ENCODE results near the gene BTBD8. TPM values are rescaled to one million over a fixed set of nuclear protein-coding genes. Genes with fewer than 3 reads are reported as not detected.

BTBD8 gene
- polyA plus RNA-seq, 5 donors: 4.1 to 14.1 (median 9.8) TPM

DNA sequence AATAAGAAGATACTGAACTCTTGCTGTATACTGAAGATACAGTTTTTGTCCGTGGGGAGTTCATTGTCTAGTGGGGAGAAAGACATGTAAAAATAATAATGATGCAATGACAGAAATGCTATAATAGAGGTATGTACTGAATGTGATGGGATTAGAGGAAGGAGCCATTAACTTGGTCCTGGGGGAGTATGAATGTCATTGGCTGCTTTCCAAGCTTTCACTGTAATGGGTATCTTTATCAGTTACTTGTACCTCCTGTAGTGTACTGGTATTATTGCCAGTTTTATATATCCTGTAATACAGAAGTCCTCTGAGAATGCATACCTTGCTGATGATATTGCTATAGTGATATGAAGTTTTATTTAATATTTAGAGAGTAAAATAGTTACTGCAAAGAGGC lies 7.4 kb downstream of the BTBD8 start:
- no peak for DNase-seq

- DNase-seq: no peak
Observed at GRCh38 chr1:92091625-92092024, 11.5 kb downstream of the BTBD8 start.

DNA sequence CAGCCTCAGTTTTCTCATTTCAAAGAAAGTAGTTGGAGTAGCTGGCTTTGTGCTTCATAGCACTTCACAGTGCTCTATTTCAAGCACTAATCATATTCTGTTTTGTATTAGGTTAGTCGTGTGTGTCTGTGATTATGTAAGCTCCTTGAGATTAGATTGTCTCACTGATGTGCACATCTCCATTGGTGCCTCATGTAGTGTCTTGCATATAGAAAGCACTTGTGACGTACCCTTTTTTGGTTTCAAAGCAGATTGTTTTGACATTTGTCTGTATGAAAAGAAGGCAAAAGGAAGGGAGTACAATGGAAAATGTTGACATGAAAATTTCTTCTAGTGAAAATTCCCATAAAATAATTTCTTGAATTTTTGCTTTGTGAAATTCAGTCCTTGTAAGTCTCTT lies 13.9 kb downstream of the BTBD8 start:
- DNase-seq: no peak

DNA sequence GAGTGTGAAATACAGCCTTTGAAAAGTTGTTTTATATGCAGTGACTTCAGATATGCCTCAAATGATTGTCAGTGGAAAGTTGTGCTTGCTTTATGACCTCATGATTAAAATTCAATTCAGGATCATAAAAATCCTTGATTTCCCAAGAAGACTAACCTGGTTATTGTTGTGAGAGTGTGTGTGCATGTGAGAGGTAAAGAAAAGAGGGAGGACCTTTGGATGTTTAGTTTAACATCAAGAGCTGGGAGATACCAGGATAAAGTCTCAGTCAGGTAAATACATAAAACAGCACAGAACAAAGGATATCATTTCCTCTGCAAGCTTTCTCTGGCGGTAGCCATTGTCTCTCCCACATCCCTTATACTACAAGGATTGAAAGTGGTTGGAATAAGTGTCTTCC lies 14.4 kb downstream of the BTBD8 start:
- DNase-seq: no peak

DNA sequence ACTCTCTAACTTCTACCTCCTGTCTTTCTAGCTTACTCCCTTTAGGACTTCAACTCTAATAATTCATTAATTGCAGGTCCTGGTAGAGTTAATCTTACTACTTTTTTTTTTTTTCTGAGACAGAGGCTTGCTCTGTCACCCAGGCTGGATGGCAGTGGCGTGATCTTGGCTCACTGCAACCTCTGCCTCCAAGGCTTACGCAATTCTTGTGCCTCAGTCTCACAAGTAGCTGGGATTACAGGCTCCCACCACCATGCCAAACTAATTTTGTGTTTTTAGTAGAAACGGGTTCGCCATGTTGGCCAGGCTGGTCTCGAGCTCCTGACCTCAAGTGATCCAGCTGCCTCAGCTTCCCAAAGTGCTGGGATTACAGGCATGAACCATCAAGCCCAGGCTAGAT lies 15.7 kb downstream of the BTBD8 start:
- DNase-seq: no peak

- DNase-seq: no peak
Observed at GRCh38 chr1:92096317-92096716, 16.2 kb downstream of the BTBD8 start.

DNA sequence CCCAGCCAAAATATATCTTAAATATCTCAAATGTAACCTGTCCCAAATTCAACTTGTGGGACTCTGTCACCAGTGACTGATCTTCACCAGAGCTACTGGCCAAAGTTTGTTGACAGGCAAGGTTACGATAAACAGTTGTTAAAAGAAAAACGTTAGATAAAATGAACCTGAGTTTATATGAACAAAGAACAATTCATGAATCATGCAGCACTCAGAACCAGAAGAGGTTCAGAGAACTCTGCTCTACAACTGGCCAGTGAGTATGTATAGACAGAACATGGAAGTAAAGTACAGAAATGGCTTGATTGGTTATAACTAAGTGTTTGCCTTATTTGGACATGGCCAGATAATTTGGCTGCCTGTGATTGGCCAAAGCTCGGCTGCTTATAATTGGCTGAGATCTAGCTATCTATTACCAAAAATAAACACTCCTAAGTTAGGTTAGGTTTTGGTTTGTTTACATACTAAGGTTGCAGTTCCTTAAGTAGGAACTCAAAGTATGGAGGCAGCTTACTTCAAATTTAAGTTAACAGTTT lies 25.5 kb downstream of the BTBD8 start:
- DNase-seq: no peak

- DNase-seq: no peak
Observed at GRCh38 chr1:92108631-92109030, 28.5 kb downstream of the BTBD8 start.

- DNase-seq: no peak
Observed at GRCh38 chr1:92117526-92117925, 37.4 kb downstream of the BTBD8 start.

DNA sequence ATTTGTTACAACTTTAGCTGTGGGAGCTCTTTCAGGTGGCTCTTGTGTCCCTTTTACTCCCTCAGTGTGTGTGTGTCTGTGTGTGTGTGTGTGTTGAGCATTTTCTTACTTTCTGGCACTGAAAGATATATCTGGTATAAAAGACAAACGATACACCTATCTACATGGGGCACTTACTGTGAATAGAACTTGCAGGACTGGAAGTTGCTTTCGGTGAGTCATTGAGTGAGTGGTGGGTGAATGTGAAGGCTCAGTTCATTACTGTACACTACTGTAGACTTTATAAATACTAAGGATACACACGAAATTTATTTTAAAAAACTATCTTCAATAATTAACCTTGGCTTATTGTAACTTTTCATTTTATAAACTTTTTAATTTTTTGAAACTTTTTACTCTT lies 38.7 kb downstream of the BTBD8 start:
- DNase-seq: no peak

DNA sequence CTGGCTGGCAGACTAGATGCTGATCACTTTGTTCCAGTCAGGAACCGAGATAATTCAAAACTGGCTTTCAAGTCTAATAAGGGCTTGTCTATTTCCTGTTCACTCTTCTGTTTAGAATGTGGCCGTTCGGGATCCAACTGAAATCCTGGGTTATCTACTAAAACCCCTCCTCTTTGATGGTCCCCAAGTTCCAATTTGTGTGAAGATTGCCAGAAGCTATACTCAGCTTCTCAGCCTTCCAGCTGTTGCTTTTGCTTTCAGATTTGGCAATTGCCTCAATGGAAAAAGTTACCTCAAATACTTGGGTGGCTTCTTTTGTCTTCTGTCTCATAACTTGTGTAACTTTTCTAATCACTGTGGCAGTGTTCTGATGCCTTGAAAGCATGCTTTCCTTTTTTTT lies 43.7 kb downstream of the BTBD8 start:
- no peak for DNase-seq

GRCh38 chr1:92125204-92125603 lies 45.1 kb downstream of the BTBD8 start:
- DNase-seq: no peak

GRCh38 chr1:92126088-92126487 lies 45.9 kb downstream of the BTBD8 start:
- no peak for DNase-seq

DNA sequence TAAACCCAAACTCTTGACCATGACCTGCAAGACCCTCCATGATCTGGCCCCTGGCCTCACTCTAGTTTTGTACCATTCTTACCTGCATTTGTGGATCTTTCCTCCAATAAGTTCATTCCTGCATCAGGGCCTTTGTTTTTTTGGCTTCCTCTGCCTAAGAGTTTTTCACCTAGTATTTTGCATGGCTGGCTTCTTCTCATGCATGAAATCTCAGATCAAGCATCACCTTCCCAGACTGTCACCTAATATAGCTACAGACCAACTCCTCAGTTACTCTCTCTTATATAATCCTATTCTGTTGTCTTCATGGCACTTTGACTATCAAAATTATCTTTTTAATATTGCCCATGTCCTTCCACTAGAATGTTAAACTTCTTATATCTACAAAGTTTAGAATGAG lies 54.2 kb downstream of the BTBD8 start:
- no peak for DNase-seq

DNA sequence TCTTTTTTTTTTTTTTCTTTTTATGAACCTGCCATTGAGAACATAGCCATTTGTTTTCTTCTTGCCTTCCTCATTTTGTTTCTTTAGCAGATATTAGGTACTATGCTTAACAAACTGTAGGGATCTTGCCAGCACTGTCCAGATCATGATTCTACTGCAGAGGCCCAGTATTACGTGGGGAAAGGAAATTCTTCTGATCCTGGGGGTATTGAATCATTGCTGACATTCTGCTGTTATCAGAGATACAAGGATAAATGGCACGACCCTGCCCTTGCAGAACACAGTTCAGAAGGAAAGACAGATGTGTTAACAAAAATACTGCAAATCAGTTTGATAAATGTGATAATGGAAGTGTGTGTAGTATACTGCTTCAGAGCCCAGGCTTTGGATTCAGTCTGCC lies 56.2 kb downstream of the BTBD8 start:
- no peak for DNase-seq

DNA sequence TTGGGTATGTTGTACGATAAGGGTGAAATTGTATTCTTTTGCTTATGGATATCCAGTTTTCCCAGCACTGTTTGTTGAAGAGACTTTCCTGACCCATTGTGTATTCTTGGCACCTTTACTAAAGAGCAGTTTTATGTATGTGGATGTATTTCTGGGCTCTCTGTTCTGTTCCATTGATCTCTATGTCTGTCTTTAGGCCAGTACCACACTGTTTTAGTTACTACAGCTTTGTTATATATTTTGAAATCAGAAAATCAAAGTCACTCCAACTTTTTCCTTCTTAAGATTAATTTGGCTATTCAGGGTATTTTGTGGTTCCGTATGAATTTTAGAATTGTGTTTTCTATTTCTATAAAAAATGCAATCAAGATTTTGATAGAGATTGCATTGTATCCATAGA lies 74.8 kb downstream of the BTBD8 start:
- no peak for DNase-seq

GRCh38 chr1:92159593-92159992 lies 79.4 kb downstream of the BTBD8 start:
- no peak for DNase-seq

- DNase-seq: no peak
Observed at GRCh38 chr1:92165389-92165788, 85.2 kb downstream of the BTBD8 start.

DNA sequence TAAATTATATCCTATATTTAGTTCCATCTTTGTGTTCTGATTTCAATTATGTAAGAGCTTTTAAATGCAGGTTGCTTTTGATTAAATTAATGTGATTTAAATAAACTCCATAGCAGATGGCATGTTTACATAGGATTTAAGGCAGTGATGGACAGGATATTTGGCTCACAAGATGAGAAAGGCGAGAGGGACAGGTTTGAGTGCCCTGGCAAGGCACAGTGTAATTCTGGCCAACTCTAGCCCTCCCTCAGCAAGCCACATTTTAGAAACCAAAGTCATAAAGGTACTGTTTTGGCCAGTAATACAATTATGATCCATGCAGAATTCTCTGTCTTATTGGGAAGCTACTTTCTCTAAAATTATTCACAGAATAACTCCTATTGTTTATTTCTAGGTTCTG lies 87.0 kb downstream of the BTBD8 start:
- no peak for DNase-seq

DNA sequence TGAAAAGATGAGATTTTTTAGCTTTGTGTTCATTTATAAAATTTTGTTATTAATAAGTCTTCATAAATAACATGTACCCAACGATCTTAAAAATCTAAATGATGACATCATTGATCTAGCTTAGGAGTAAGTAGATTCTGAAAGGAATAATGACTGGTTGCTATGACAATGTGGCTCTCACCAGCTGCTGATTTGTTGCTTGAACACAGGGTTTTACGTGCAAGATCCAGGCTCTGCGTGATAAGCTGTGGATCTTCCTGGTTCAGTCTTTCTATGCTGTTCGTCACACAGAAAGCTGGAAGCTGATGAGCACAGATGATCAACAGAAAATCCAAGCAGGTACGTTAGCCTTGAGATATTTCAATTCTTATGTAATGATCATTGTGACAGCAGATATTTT lies 88.5 kb downstream of the BTBD8 start:
- DNase-seq: no peak

DNA sequence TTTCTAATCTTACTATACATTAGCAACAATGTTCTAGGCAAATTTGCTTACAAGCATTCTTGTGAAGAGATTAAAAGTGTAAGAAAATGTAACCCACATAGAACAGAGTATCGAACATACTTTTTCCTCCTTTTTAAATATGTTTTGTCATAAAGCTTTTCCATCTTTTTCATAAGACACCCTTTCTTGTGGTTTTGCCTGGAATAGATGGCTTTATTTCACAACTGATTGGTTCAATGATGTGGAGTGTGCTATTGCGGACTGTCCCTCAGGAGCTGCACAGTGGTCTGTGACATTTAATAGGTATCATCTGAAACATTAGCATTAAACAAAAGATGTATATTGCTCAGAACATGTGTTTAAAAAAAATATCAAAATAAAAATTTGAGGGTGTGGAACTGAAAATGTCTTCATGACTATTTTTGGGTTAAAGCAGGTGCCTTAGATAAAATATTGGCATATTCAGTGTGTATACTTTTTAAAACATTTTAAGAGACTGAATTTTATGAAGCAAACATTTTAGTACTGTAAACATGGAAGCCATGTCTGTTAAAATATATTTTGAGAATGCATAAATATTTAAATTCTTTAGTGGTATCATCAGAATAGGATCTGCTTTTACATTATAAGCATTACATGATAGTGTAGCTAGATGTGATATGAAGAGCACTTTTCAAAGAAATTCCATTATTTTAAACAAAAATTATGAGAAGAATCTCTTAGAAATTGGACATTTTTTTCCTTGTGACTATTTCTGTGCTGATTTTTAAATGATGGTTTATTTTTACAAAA lies 89.3 kb downstream of the BTBD8 start:
- DNase-seq: no peak

GRCh38 chr1:92184632-92185031 lies 104.5 kb downstream of the BTBD8 start:
- no peak for DNase-seq

- no peak for DNase-seq
Observed at GRCh38 chr1:92186081-92186480, 105.9 kb downstream of the BTBD8 start.
